IPS-20b (cell line): ENCODE results near the gene CENPP.

Experiments used
- H3K27ac ChIP-seq: one replicate; pipeline ENCODE4 v1.5.1; 2013; ENCODE audit warnings: low read length
- H3K27me3 ChIP-seq: 2 replicates; pipeline ENCODE4 v1.6.1; 2013; ENCODE audit warnings: mild to moderate bottlenecking, low read length, inconsistent platforms; ENCODE audit not compliant: insufficient read depth
- H3K36me3 ChIP-seq: 2 replicates; pipeline ENCODE4 v1.6.1; 2013; ENCODE audit warnings: low read depth, mild to moderate bottlenecking, inconsistent platforms, low read length, moderate library complexity; ENCODE audit not compliant: insufficient read depth
- H3K4me1 ChIP-seq: 2 replicates; pipeline ENCODE4 v1.6.1; 2013; ENCODE audit warnings: mild to moderate bottlenecking, control low read depth, inconsistent platforms, low read length, moderate library complexity; ENCODE audit not compliant: insufficient read depth
- H3K4me3 ChIP-seq: 2 replicates; pipeline ENCODE4 v1.5.1; 2013; ENCODE audit warnings: mild to moderate bottlenecking, low read length, inconsistent platforms
- H3K9ac ChIP-seq: 2 replicates; pipeline ENCODE4 v1.6.1; 2013; ENCODE audit warnings: low read depth, mild to moderate bottlenecking, inconsistent platforms, low read length, moderate library complexity
- H3K9me3 ChIP-seq: 2 replicates; pipeline ENCODE4 v1.6.1; 2013; ENCODE audit warnings: mild to moderate bottlenecking, low read depth, low read length, inconsistent platforms; ENCODE audit not compliant: insufficient read depth

CENPP gene

GRCh38 chr9:92535940-92536850 lies 210.4 kb downstream of the CENPP start, which contains the start of gene ECM2:
Gene ECM2, minus strand, starts transcription at chr9:92535990. Its CDS starts 13,124 bp downstream, at chr9:92522866.
- Histone ChIP-seq H3K9me3 (no peaks in the 10 kb centered on the region), H3K36me3 (no peaks in the 10 kb centered on the region), H3K4me1 (no peaks in the 10 kb centered on the region), H3K27me3 (no peaks in the 10 kb centered on the region), H3K27ac (no peak within 1 kb of the TSS), H3K9ac (no peak within 1 kb of the TSS), H3K4me3 (no peak within 1 kb of the TSS)

GRCh38 chr9:92538541-92538940 lies 212.8 kb downstream of the CENPP start:
- no peaks in the 10 kb centered on the region for H3K27me3 ChIP-seq
- H3K4me1 ChIP-seq, result no peaks in the 10 kb centered on the region
- H3K4me3 ChIP-seq, result no peak overlapping the region
- H3K27ac ChIP-seq, result no peak overlapping the region
- H3K36me3 ChIP-seq, result no peaks in the 10 kb centered on the region
- H3K9me3 ChIP-seq, result no peaks in the 10 kb centered on the region
- no peak overlapping the region for H3K9ac ChIP-seq

GRCh38 chr9:92543972-92544371 lies 218.2 kb downstream of the CENPP start:
- no peaks in the 10 kb centered on the region for H3K4me1 ChIP-seq
- no peak overlapping the region for H3K27ac ChIP-seq
- no peaks in the 10 kb centered on the region for H3K36me3 ChIP-seq
- no peak overlapping the region for H3K9ac ChIP-seq
- H3K9me3 ChIP-seq, result no peaks in the 10 kb centered on the region
- no peaks in the 10 kb centered on the region for H3K27me3 ChIP-seq
- no peak overlapping the region for H3K4me3 ChIP-seq

GRCh38 chr9:92545002-92545510 lies 219.3 kb downstream of the CENPP start:
- no peaks in the 10 kb centered on the region for H3K9me3 ChIP-seq
- H3K4me3 ChIP-seq, result no peak overlapping the region
- H3K27ac ChIP-seq, result no peak overlapping the region
- no peaks in the 10 kb centered on the region for H3K4me1 ChIP-seq
- no peak overlapping the region for H3K9ac ChIP-seq
- no peaks in the 10 kb centered on the region for H3K36me3 ChIP-seq
- H3K27me3 ChIP-seq, result no peaks in the 10 kb centered on the region

- no peaks in the 10 kb centered on the region for H3K9me3 ChIP-seq
- H3K27me3 ChIP-seq, result no peaks in the 10 kb centered on the region
- no peaks in the 10 kb centered on the region for H3K4me1 ChIP-seq
- H3K9ac ChIP-seq, result no peak overlapping the region
- no peaks in the 10 kb centered on the region for H3K36me3 ChIP-seq
- H3K27ac ChIP-seq, result no peak overlapping the region
- no peak overlapping the region for H3K4me3 ChIP-seq
Observed at GRCh38 chr9:92547356-92547755, 221.6 kb downstream of the CENPP start.

- Histone ChIP-seq H3K27ac (no peak overlapping the region), H3K4me3 (no peak overlapping the region), H3K36me3 (no peaks in the 10 kb centered on the region), H3K27me3 (no peaks in the 10 kb centered on the region), H3K9ac (no peak overlapping the region), H3K4me1 (no peaks in the 10 kb centered on the region), H3K9me3 (no peaks in the 10 kb centered on the region)
Observed at GRCh38 chr9:92550765-92551164, 225.0 kb downstream of the CENPP start.

GRCh38 chr9:92558612-92559374 lies 233.0 kb downstream of the CENPP start:
- Histone ChIP-seq H3K27ac (no peak overlapping the region), H3K9me3 (no peaks in the 10 kb centered on the region), H3K4me1 (no peaks in the 10 kb centered on the region; the same call in 1 of the 2 replicates), H3K27me3 (no peaks in the 10 kb centered on the region), H3K4me3 (no peak overlapping the region), H3K36me3 (no peaks in the 10 kb centered on the region), H3K9ac (no peak overlapping the region)

GRCh38 chr9:92561374-92562330 lies 235.9 kb downstream of the CENPP start:
- H3K36me3 ChIP-seq, result no peaks in the 10 kb centered on the region
- no peaks in the 10 kb centered on the region; the same call in 1 of the 2 replicates for H3K4me1 ChIP-seq
- H3K27ac ChIP-seq, result no peak overlapping the region

GRCh38 chr9:92562461-92562967 lies 236.8 kb downstream of the CENPP start:
- H3K27ac ChIP-seq, result no peak overlapping the region
- no peaks in the 10 kb centered on the region for H3K27me3 ChIP-seq
- H3K36me3 ChIP-seq, result no peaks in the 10 kb centered on the region
- H3K4me1 ChIP-seq, result no peaks in the 10 kb centered on the region; the same call in 1 of the 2 replicates
- H3K4me3 ChIP-seq, result no peak overlapping the region
- no peaks in the 10 kb centered on the region for H3K9me3 ChIP-seq
- H3K9ac ChIP-seq, result no peak overlapping the region

More at GRCh38 chr9:92561374-92562330, 235.9 kb downstream of the CENPP start:
- Histone ChIP-seq H3K27me3 (no peaks in the 10 kb centered on the region), H3K9me3 (no peaks in the 10 kb centered on the region), H3K4me3 (no peak overlapping the region), H3K9ac (no peak overlapping the region)

GRCh38 chr9:92563116-92564100 lies 237.7 kb downstream of the CENPP start:
- no peak overlapping the region for H3K9ac ChIP-seq
- H3K27me3 ChIP-seq, result no peaks in the 10 kb centered on the region
- no peak overlapping the region for H3K27ac ChIP-seq
- no peaks in the 10 kb centered on the region for H3K9me3 ChIP-seq
- no peaks in the 10 kb centered on the region; the same call in 1 of the 2 replicates for H3K4me1 ChIP-seq
- H3K4me3 ChIP-seq, result no peak overlapping the region
- no peaks in the 10 kb centered on the region for H3K36me3 ChIP-seq
